Activated B cell treated with CpG ODN at 0.5 μM for 24 hours (primary cell): ENCODE measurements around the gene KDM4C. TPM values are rescaled to one million over a fixed set of nuclear protein-coding genes. Genes with fewer than 3 reads are reported as not detected.
A peak's percentile ranks its signal among the peaks of the same experiment; 100 is the strongest.

Source experiments
- ATAC-seq: fragments of 200-7000 bp; cut with Tn5 transposase; one replicate; pipeline ENCODE4 v1.10.0; 2021; ENCODE audit warnings: low read depth, mild to moderate bottlenecking, moderate library complexity
- CTCF ChIA-PET: fragments of 350-600 bp; sonication (Branson Sonifier 250); formaldehyde crosslinking; loops from one replicate; lab custom pipeline; 2021; ENCODE audit warnings: antibody characterized with exemption; lab: Charles Lee
- POLR2A ChIA-PET: fragments of 350-600 bp; sonication (Branson Sonifier 250); formaldehyde crosslinking; loops from one replicate; lab custom pipeline; 2021; ENCODE audit warnings: antibody characterized with exemption; lab: Charles Lee
- DNase-seq: peaks from one replicate; pipeline ENCODE4 v3.0.0; 2022
- H3K27ac Mint-ChIP-seq: one replicate; pipeline ENCODE4 v1.8.0; 2020; ENCODE audit warnings: mixed read lengths
- H3K27me3 Mint-ChIP-seq: one replicate; pipeline ENCODE4 v1.8.0; 2021; ENCODE audit warnings: mixed read lengths
- H3K36me3 Mint-ChIP-seq: one replicate; pipeline ENCODE4 v1.8.0; 2021; ENCODE audit warnings: low read depth, mixed read lengths
- H3K4me1 Mint-ChIP-seq: one replicate; pipeline ENCODE4 v1.8.0; 2021; ENCODE audit warnings: mixed read lengths
- H3K4me3 Mint-ChIP-seq: one replicate; pipeline ENCODE4 v1.8.0; 2020; ENCODE audit warnings: mild to moderate bottlenecking, mixed read lengths
- H3K9me3 Mint-ChIP-seq: one replicate; pipeline ENCODE4 v1.8.0; 2020; ENCODE audit warnings: mixed read lengths
- CTCF ChIP-seq: fragments of 200-600 bp; IDR thresholded peaks from one replicate; pipeline ENCODE4 v1.8.0; 2022; ENCODE audit warnings: antibody characterized with exemption, mild to moderate bottlenecking
- intact Hi-C: fragments of 100-400 bp; cut with micrococcal nuclease; formaldehyde crosslinking; loops from one replicate; pipeline ENCODE4 v1.15.1; 2024
- total RNA-seq: library from RNA; stranded (reverse); gene quantifications from 2 replicates; pipeline ENCODE4 v1.2.3, GENCODE V29; 2022

The KDM4C gene
- total RNA-seq, 1 donor from 2014 or later, result 113 TPM

- no peak overlapping the region for H3K27ac Mint-ChIP-seq
- H3K27me3 Mint-ChIP-seq, result no peaks in the 10 kb centered on the region
- ChIA-PET CTCF (no interaction called here), POLR2A (no interaction called here)
- H3K4me3 Mint-ChIP-seq, result no peak overlapping the region
- peaks cover 10% of the 10 kb centered on the region for H3K4me1 Mint-ChIP-seq
- no peak for DNase-seq
- H3K36me3 Mint-ChIP-seq, result peaks cover 51% of the 10 kb centered on the region
- TF ChIP-seq CTCF, result no peak
- no peaks in the 10 kb centered on the region for H3K9me3 Mint-ChIP-seq
- intact Hi-C loops, result no loop called here
- ATAC-seq, result no peak
Measured at GRCh38 chr9:6811436-6811835, 53.7 kb downstream of the KDM4C start.

- H3K27ac Mint-ChIP-seq, result peak overlapping the region; percentile 78
Measured at GRCh38 chr9:6816581-6816980, 58.8 kb downstream of the KDM4C start.

GRCh38 chr9:6818292-6818922 lies 60.6 kb downstream of the KDM4C start:
- Mint-ChIP-seq H3K27me3 (no peaks in the 10 kb centered on the region), H3K36me3 (peaks cover 56% of the 10 kb centered on the region)

More at GRCh38 chr9:6816581-6816980, 58.8 kb downstream of the KDM4C start:
- Mint-ChIP-seq H3K9me3 (no peaks in the 10 kb centered on the region), H3K4me3 (peak overlapping the region; percentile 36), H3K36me3 (peaks cover 52% of the 10 kb centered on the region), H3K27me3 (no peaks in the 10 kb centered on the region), H3K4me1 (peaks cover 36% of the 10 kb centered on the region)
- ATAC-seq (no peak), DNase-seq (no peak)
- CTCF ChIA-PET, result interaction anchor here (1.2 kb wide), 1 partner anchor 11 kb away, joined by 6 read pairs; no protein-coding TSS in a partner anchor
- POLR2A ChIA-PET, result interaction anchor here (2.2 kb wide), 1 partner anchor 59 kb away, joined by 15 read pairs; the partner anchor contains the start of gene KDM4C
- no peak for TF ChIP-seq CTCF
- intact Hi-C loops, result loop anchor here (5.0 kb wide), 2 partner anchors 34 to 134 kb away; no protein-coding TSS in a partner anchor

GRCh38 chr9:6819112-6819511 lies 61.3 kb downstream of the KDM4C start:
- Mint-ChIP-seq H3K27me3 (no peaks in the 10 kb centered on the region), H3K4me3 (no peak overlapping the region), H3K36me3 (peaks cover 63% of the 10 kb centered on the region), H3K9me3 (no peaks in the 10 kb centered on the region), H3K4me1 (peaks cover 48% of the 10 kb centered on the region), H3K27ac (no peak overlapping the region)
- no peak for TF ChIP-seq CTCF
- ATAC-seq (no peak), DNase-seq (no peak)
- POLR2A ChIA-PET, result no interaction called here
- CTCF ChIA-PET, result interaction anchor here (1.4 kb wide), 1 partner anchor 8 kb away, joined by 5 read pairs; no protein-coding TSS in a partner anchor
- intact Hi-C loops, result loop anchor here (5.0 kb wide), 2 partner anchors 37 to 137 kb away; no protein-coding TSS in a partner anchor

More at GRCh38 chr9:6818292-6818922, 60.6 kb downstream of the KDM4C start:
- no peak for TF ChIP-seq CTCF
- ChIA-PET CTCF (interaction anchor here (1.4 kb wide), 1 partner anchor 9 kb away, joined by 5 read pairs; no protein-coding TSS in a partner anchor), POLR2A (no interaction called here)
- ATAC-seq (no peak), DNase-seq (no peak)
- H3K4me1 Mint-ChIP-seq, result peaks cover 48% of the 10 kb centered on the region
- intact Hi-C loops, result loop anchor here (5.0 kb wide), 2 partner anchors 36 to 136 kb away; no protein-coding TSS in a partner anchor
- peak overlapping the region; percentile 39 for H3K27ac Mint-ChIP-seq
- H3K9me3 Mint-ChIP-seq, result no peaks in the 10 kb centered on the region
- no peak overlapping the region for H3K4me3 Mint-ChIP-seq

- Mint-ChIP-seq H3K4me3 (no peak overlapping the region), H3K36me3 (peaks cover 63% of the 10 kb centered on the region), H3K27me3 (no peaks in the 10 kb centered on the region), H3K9me3 (no peaks in the 10 kb centered on the region), H3K4me1 (peaks cover 48% of the 10 kb centered on the region), H3K27ac (no peak overlapping the region)
- ATAC-seq (no peak), DNase-seq (no peak)
- ChIA-PET CTCF (interaction anchor here (1.4 kb wide), 1 partner anchor 8 kb away, joined by 5 read pairs; no protein-coding TSS in a partner anchor), POLR2A (no interaction called here)
- no peak for TF ChIP-seq CTCF
- intact Hi-C loops, result loop anchor here (5.0 kb wide), 2 partner anchors 37 to 137 kb away; no protein-coding TSS in a partner anchor
Measured at GRCh38 chr9:6819529-6819928, 61.8 kb downstream of the KDM4C start.
